BJ (cell line): Measurements from ENCODE around the gene PLA2G4E. TPM values are rescaled to one million over a fixed set of nuclear protein-coding genes. Genes with fewer than 3 reads are reported as not detected.

Experiments used
- CTCF ChIA-PET: fragments of 350-600 bp; formaldehyde crosslinking; extraction: SDS; loops from one replicate; lab custom pipeline; 2021; ENCODE audit warnings: antibody characterized with exemption, inconsistent platforms; lab: Yijun Ruan, JAX
- POLR2A ChIA-PET: fragments of 300-600 bp; sonication (Branson Sonifier 250); formaldehyde crosslinking; extraction: SDS; loops from one replicate; lab custom pipeline; 2021; ENCODE audit warnings: antibody characterized with exemption; lab: Charles Lee
- DNase-seq: peaks from one replicate; pipeline ENCODE4 v3.0.0-alpha.2; 2011; ENCODE audit warnings: low read depth
- H3K27me3 ChIP-seq: 2 replicates; pipeline ENCODE4 v1.6.0; 2011; ENCODE audit warnings: low read length; ENCODE audit not compliant: control insufficient read depth, insufficient read depth
- H3K36me3 ChIP-seq: 2 replicates; pipeline ENCODE4 v1.5.1; 2011; ENCODE audit warnings: low read length; ENCODE audit not compliant: control insufficient read depth, insufficient read depth
- H3K4me3 ChIP-seq: 2 replicates; pipeline ENCODE4 v1.5.1; 2011; ENCODE audit warnings: low read depth, mild to moderate bottlenecking, control low read depth, low read length
- CTCF ChIP-seq: IDR thresholded peaks from 2 replicates; pipeline ENCODE4 v1.5.1; 2011; ENCODE audit warnings: low read depth, mild to moderate bottlenecking, control low read depth, inconsistent platforms, low read length, moderate library complexity; ENCODE audit not compliant: insufficient read depth
- polyA plus RNA-seq: library from polyadenylated mRNA; depleted of rRNA; stranded (reverse); fragments of >200 nt; gene quantifications from 2 replicates; pipeline ENCODE4 v1.2.3, GENCODE V29; 2011

Gene PLA2G4E
- polyA plus RNA-seq, 1 experiment = not detected

GRCh38 chr15:41985236-41986160 lies 35.3 kb downstream of the PLA2G4E start:
- CTCF ChIA-PET = interaction anchor here (0.7 to 7.0 kb wide), 5 partner anchors 12 to 152 kb away, joined by 3 to 102 read pairs (median 3); partner anchors contain the start of gene EHD4

GRCh38 chr15:41984622-41985021 lies 36.2 kb downstream of the PLA2G4E start:
- no peak overlapping the region for H3K4me3 ChIP-seq
- H3K27me3 ChIP-seq = peaks cover 3% of the 10 kb centered on the region
- H3K36me3 ChIP-seq = no peaks in the 10 kb centered on the region
- ChIA-PET CTCF (interaction anchor here (0.7 to 2.5 kb wide), 4 partner anchors 11 to 147 kb away, joined by 3 to 12 read pairs (median 4); partner anchors contain the start of gene EHD4), POLR2A (no interaction called here)
- no peak for DNase-seq
- no peak for TF ChIP-seq CTCF

More at GRCh38 chr15:41985236-41986160, 35.3 kb downstream of the PLA2G4E start:
- TF ChIP-seq CTCF = no peak
- no peak for DNase-seq
- H3K4me3 ChIP-seq = no peak overlapping the region
- H3K36me3 ChIP-seq = no peaks in the 10 kb centered on the region
- H3K27me3 ChIP-seq = peaks cover 6% of the 10 kb centered on the region
- POLR2A ChIA-PET = no interaction called here

GRCh38 chr15:41983621-41984571 lies 36.9 kb downstream of the PLA2G4E start:
- Histone ChIP-seq H3K4me3 (no peak overlapping the region), H3K27me3 (peaks cover 3% of the 10 kb centered on the region; the same call in 1 of the 2 replicates), H3K36me3 (no peaks in the 10 kb centered on the region)
- TF ChIP-seq CTCF = no peak
- CTCF ChIA-PET = interaction anchor here (0.8 to 2.5 kb wide), 4 partner anchors 11 to 151 kb away, joined by 4 to 12 read pairs (median 6); partner anchors contain the start of gene EHD4
- POLR2A ChIA-PET = no interaction called here
- no peak for DNase-seq

GRCh38 chr15:41983221-41983620 lies 37.6 kb downstream of the PLA2G4E start:
- peaks cover 3% of the 10 kb centered on the region; the same call in 1 of the 2 replicates for H3K27me3 ChIP-seq
- H3K4me3 ChIP-seq = no peak overlapping the region
- CTCF ChIA-PET = interaction anchor here (0.8 to 1.2 kb wide), 2 partner anchors 11 to 152 kb away, joined by 4 to 7 read pairs; partner anchors contain the start of gene EHD4
- TF ChIP-seq CTCF = no peak
- POLR2A ChIA-PET = no interaction called here
- no peak for DNase-seq
- H3K36me3 ChIP-seq = no peaks in the 10 kb centered on the region
